ENCODE data around the gene CDC42BPB. TPM values are rescaled to one million over a fixed set of nuclear protein-coding genes. Genes with fewer than 3 reads are reported as not detected.

CDC42BPB gene
- total RNA-seq, 1 donor from 2014 or later: 3.5 TPM

- H3K27me3 Mint-ChIP-seq (ENCODE audit: low read depth): no peaks in the 10 kb centered on the region
- H3K4me3 Mint-ChIP-seq (ENCODE audit: low read depth): no peak overlapping the region
- no peaks in the 10 kb centered on the region for H3K9me3 Mint-ChIP-seq
- H3K4me1 Mint-ChIP-seq (ENCODE audit: low read depth): peaks cover 16% of the 10 kb centered on the region
- peaks cover 79% of the 10 kb centered on the region for H3K36me3 Mint-ChIP-seq (ENCODE audit: low read depth)
- H3K27ac Mint-ChIP-seq: no peak overlapping the region
- DNase-seq (ENCODE audit: low spot score): no peak
- intact Hi-C loops (cut with micrococcal nuclease): loop anchor here (10.0 kb wide), 1 partner anchor 111 kb away; the partner anchor contains the start of gene TRAF3
These were observed 171.5 kb downstream of the CDC42BPB start for GRCh38 chr14:102885737-102886447.

GRCh38 chr14:102883554-102883953, 173.8 kb downstream of the CDC42BPB start:
- H3K9me3 Mint-ChIP-seq: no peaks in the 10 kb centered on the region
- no peak overlapping the region for H3K4me3 Mint-ChIP-seq (ENCODE audit: low read depth)
- no peak for DNase-seq (ENCODE audit: low spot score)
- peaks cover 73% of the 10 kb centered on the region for H3K36me3 Mint-ChIP-seq (ENCODE audit: low read depth)
- H3K4me1 Mint-ChIP-seq (ENCODE audit: low read depth): peaks cover 16% of the 10 kb centered on the region
- H3K27me3 Mint-ChIP-seq (ENCODE audit: low read depth): no peaks in the 10 kb centered on the region
- intact Hi-C loops (cut with micrococcal nuclease): loop anchor here (1.0 to 10.0 kb wide), 2 partner anchors 61 to 109 kb away; partner anchors contain the start of gene TRAF3
- peak overlapping the region; percentile 69 for H3K27ac Mint-ChIP-seq

- Mint-ChIP-seq H3K4me3 (ENCODE audit: low read depth) (no peak overlapping the region), H3K27me3 (ENCODE audit: low read depth) (no peaks in the 10 kb centered on the region), H3K27ac (peak overlapping the region; percentile 69), H3K4me1 (ENCODE audit: low read depth) (peaks cover 16% of the 10 kb centered on the region), H3K9me3 (no peaks in the 10 kb centered on the region), H3K36me3 (ENCODE audit: low read depth) (peaks cover 68% of the 10 kb centered on the region)
- intact Hi-C loops (cut with micrococcal nuclease): loop anchor here (1.0 to 10.0 kb wide), 2 partner anchors 61 to 108 kb away; partner anchors contain the start of gene TRAF3
- no peak for DNase-seq (ENCODE audit: low spot score)
These were observed 174.2 kb downstream of the CDC42BPB start for GRCh38 chr14:102883089-102883541.

Other genes with a start within 250 kb of the CDC42BPB start
- gene AMN, start 134.9 kb downstream of the CDC42BPB start, total RNA-seq: 0.44 and 0.55 TPM in 2 replicates
- not detected in 2 replicates for gene LBHD2, start 26.7 kb upstream of the CDC42BPB start, total RNA-seq
- not detected in 2 replicates for gene EXOC3L4, start 37.2 kb upstream of the CDC42BPB start, total RNA-seq
- gene TNFAIP2, start 65.9 kb upstream of the CDC42BPB start, total RNA-seq: 0.64 and 1.0 TPM in 2 replicates

All from activated T-helper 2 cell treated with anti-CD3 and anti-CD28 coated beads, Interferon-gamma antibody, Interleukin-2, Interleukin-4, amounts not matched to agents 10 μg/mL and 5 μg/mL and 100 μg/mL, durations not matched to agents 14 hours and 24 hours and 36 hours (primary cell).